Measurements from ENCODE around the gene IRF9. TPM values are rescaled to one million over a fixed set of nuclear protein-coding genes. Genes with fewer than 3 reads are reported as not detected.
A peak's percentile ranks its signal among the peaks of the same experiment; 100 is the strongest.
"Not testable (repeated sequence)": the region's sequence is repeated elsewhere in the genome, so short reads cannot be mapped to it uniquely, and the experiment has no call there.

The IRF9 gene
- total RNA-seq, 1 experiment from 2014 or later: 16.8 TPM

DNA sequence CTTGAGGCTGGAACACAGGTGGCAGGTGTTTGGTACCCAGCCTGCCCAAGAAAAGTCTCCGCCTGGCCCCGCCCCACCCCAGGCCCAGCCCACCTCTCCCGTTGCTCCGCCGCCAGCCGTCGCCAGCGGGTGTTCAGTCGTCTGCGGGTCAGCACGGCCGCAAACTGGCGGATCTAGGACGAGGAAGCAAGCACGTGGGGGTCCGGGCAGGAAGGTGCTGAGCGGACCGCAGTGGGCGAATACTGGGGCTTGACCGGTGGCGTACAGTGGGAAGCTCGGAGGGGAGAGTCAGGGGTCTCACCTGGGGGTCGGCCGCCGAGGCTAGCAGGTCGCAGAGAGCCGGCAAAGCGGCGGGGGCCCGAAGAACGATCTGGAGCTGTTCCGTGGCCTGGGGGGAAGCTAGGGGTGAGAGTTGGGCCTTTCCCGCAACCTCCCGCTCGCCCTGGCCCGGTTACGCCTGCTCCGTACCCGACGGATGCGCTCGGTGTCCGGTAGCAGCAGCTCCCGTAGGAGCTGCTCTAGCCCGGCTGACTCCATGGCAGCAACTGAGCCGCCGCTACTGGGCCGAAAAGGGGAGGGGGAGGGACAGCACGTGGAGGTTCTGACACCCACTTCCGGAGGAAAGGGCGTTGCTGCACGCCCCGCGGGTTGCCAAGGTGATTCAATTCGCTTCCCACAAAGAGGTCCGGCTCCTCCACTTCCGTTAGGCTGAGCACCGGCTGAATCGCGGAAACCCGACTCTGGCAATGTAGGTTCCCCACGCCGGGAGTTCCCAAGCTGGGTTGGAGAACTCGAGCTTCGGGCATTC, 27.4 kb downstream of the IRF9 start, which contains the start of gene IPO4:
TSS of gene IPO4 (minus strand) at position 566 of the 808 bp plus-strand sequence. CDS start at position 537, 29 bp downstream.
- peak; percentile 93 for DNase-seq (ENCODE audit: extremely low read depth, low read depth)

GRCh38 chr14:24189059-24189375, 28.0 kb downstream of the IRF9 start:
- no peak for DNase-seq (ENCODE audit: extremely low read depth, low read depth)

GRCh38 chr14:24189460-24189859, 28.4 kb downstream of the IRF9 start:
- no peak for DNase-seq (ENCODE audit: extremely low read depth, low read depth)

DNA sequence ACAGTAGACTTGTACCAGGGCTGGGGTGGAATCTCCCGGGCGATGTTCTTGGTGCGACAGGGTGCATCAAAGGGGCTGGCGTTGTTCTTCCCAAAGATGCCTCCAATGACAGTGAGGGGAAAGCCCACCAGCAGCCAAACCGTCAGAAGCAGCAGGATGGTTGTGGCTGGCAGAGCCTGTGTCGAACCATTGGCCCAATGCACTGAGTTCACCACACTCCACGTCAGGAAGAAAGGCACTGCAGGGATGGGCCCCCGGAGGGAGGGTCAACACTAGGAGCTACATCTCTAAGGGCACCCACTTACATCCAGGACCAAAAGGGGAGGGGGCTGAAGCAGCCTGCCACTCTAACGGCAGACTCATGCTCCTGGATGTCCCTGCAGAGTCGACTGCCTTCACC, 29.4 kb downstream of the IRF9 start:
- DNase-seq (ENCODE audit: extremely low read depth, low read depth): no peak

DNA sequence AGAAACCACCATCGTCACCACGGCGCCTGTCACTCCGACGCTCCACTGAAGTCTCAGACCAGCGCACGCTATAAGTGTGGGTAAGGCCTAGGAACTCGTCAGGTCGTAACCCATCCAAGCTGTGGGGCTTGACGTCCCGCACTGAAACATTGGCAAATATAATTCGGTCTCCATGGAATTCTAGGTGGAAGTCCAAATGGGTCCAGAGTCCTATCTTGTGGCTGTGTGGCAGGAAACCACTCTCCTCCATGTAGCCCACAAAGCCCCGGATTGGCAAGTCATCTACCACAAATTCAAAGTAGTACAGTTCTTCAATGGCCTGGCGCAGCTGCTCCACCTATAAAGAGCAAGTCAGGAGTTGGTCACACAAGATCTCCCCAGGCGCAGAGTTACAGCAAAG, 31.9 kb downstream of the IRF9 start:
- no peak for DNase-seq (ENCODE audit: extremely low read depth, low read depth)

DNA sequence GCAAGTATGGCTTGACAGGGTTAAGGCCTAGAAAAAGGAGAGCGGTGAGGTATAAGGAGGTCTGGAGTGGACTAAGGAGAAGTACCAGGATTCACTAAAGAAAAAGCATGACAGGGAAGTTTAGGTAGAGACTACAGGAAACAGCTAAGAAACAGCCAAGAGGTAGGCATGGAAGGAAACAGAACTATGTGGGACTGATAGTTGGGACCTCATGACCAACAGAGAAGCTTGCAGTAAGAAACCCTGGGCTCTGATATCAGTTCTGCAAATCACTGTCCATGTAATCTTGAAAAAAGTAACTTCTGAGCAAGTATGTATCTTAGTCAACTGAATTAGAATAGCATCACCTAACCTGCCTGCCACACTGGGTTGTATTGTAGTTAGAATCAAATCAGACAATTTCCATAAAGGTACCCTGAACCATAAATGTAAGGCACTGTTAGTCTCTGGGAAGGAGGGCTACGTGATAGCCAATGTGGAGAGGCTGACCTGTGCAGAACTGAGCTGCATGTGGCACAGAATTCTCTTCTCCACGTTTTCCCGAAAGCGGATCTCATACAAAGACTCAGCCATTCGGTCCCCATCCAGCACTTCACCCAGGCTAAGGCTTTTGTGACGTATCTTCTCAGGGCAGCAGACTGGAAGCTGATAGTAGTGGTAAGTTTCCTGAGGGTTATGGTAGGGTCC, 33.3 kb downstream of the IRF9 start:
- DNase-seq (ENCODE audit: extremely low read depth, low read depth): no peak

DNA sequence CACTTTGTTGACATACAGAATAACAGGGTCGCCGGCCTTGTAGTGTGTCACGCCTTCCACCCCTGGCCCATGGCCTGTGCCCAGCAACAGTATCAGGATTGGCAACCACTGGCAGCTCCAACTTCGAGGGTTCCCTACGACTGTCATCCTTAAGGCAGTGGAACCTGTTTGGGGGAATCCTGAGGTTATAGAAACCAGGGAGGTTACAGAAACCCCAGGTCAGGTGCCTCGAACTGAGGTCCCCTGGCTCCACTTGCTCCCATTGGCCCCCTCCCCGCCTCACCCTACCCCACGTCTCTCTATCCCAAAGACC, 33.8 kb downstream of the IRF9 start:
- no peak for DNase-seq (ENCODE audit: extremely low read depth, low read depth)

DNA sequence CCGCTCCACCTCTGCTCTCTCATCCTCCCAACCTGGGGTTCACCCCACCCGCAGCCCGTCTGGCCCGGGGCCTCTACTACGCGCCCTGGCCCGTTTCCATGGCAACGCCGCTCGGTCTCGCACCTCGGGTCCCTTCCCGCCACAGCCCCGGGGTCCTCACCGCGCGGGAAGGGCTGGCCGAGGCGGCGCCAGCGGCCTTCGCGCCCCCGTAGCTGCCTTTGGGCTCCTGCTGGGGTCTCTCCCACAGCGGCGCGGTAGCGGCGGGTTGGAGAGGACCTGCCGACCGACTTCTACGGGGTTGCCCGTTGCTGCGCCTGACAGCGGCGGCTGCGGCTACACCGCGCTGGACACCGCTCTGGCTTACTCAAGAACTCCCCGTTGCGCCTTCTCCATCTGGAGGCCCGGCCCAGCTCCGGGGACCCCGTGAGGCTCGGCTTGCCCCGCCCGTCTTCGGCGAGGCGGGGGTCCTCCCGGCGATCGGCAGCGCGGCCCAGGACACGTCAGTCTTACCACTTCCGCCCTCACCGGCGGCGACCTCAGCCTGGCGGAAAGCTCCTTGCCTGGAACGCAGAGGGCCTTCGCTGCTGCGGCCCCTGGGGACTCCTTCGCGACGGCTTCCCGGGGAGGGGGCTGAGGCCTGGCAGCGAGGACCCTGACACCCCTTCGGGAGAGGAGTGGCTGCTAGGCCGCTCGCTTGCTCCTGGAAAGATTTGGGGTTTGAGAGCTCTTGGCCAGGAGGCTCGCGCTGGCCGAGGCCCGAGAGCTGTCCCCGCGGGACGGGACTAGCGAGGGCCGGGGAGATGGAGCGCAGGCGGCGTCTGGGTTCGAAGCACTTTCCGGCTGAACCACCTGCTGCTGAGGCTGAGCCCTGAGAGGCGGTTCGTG, 34.4 kb downstream of the IRF9 start, which contains the start of gene TM9SF1:
TSS of gene TM9SF1 (minus strand) at position 256 of the 885 bp plus-strand sequence. CDS start 422 bp downstream, outside the sequence.
- peak; percentile 76 for DNase-seq (ENCODE audit: extremely low read depth, low read depth)

GRCh38 chr14:24196071-24197055, 35.3 kb downstream of the IRF9 start:
- no peak for DNase-seq (ENCODE audit: extremely low read depth, low read depth)

DNA sequence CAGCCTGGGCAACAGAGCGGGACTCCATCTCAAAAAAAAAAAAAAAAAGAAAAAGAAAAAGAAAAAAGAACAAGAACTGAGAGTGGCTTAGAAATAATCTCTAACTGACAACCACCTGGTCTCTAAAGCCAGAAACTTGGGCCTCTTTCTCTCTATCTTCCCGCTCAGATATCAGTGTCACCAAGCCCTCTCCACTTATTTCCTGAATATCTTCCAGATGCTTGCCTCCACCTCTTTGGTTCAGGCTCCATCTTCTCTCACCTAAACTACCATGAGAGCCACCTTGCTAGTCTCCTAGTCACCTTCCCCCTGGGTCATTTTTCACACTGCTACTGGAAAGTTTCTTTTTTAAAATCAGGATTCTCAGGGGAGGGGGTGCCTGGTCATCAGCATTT, 36.0 kb downstream of the IRF9 start:
- no peak for DNase-seq (ENCODE audit: extremely low read depth, low read depth)

DNA sequence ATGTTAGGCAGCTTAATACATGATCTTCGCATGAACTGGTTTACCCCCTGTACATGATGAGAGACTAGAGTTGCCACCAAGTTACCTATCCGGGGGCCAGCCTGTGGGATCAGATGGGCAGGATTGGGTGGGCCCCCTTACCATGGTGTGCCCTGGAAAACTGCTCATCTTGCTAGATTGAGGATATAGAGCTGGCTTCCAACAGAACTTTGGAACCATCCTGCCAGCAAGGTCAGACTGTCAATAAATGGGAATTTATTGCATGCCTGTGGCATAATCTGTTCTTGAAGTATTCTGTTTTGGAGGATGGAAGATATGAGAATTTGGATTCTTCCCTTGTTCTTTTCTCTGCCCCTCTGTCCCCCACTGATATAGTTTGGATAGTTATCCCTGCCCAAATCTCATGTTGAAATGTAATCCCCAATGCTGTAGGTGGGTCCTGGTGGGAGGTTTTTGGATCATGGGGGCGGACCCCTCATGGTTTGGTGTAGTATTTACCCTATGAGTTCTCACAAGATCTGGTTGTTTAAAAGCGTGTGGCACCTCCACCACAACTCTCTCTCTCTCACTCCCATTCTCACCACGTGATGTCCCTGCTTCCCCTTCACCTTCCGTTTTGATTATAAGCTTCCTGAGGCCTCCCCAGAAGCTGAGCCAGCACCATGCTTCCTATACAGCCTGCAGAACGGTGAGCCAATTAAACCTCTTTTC, 37.9 kb downstream of the IRF9 start:
- no peak for DNase-seq (ENCODE audit: extremely low read depth, low read depth)

DNA sequence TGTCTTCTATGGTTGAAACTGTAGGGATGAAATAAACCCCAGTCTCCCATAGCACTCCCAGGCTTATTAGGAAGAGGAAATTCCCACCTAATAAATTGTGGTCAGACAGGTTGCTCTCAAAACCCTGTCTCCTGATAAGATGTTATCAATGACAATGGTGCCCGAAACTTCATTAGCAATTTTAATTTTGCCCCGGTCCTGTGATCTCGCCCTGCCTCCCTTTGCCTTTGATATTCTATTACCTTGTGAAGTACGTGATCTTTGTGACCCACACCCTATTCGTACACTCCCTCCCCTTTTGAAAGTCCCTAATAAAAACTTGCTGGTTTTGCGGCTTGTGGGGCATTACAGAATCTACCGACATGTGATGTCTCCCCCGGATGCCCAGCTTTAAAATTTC, 41.5 kb downstream of the IRF9 start:
- not testable (repeated sequence) for DNase-seq (ENCODE audit: extremely low read depth, low read depth)

GRCh38 chr14:24203249-24203886, 42.3 kb downstream of the IRF9 start:
- DNase-seq (ENCODE audit: extremely low read depth, low read depth): not testable (repeated sequence)

- no peak for DNase-seq (ENCODE audit: extremely low read depth, low read depth)
Observed at GRCh38 chr14:24204163-24205146, 43.4 kb downstream of the IRF9 start.

GRCh38 chr14:24206260-24207103, 45.4 kb downstream of the IRF9 start:
- no peak for DNase-seq (ENCODE audit: extremely low read depth, low read depth)

- no peak for DNase-seq (ENCODE audit: extremely low read depth, low read depth)
Observed at GRCh38 chr14:24207104-24207551, 46.1 kb downstream of the IRF9 start.

DNA sequence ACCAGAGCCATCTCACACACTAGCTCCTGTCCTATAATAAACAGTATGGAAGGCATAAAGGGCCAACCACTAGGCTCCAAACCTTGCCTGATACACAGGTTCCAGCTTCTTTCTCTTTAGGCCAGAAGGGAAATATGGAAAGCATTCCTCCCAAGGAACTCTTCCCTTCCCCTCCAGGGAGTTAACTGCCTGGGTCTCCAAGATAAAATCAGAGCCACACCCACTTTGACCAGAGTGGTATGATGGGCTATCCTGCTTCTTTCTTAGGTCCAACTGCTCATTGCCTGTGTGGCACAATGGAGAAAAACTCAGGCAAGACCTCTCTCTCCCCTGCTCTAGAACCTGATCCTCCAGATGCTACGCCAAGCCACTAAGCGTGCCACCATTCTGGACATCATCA, 46.6 kb downstream of the IRF9 start:
- no peak for DNase-seq (ENCODE audit: extremely low read depth, low read depth)
